GM13976 (cell line): ENCODE measurements around the gene TMEM108.

ENCODE experiments used
- DNase-seq: peaks from one replicate; pipeline ENCODE4 v3.0.0; 2012; ENCODE audit warnings: low spot score
- CTCF ChIP-seq: IDR thresholded peaks from 2 replicates; pipeline ENCODE4 v1.5.1; 2012; ENCODE audit warnings: borderline replicate concordance, mild to moderate bottlenecking; ENCODE audit not compliant: insufficient read depth; ENCODE audit errors: extremely low read depth, missing control alignments, control extremely low read depth
- in situ Hi-C: fragments of 300-500 bp; cut with MboI; formaldehyde crosslinking; loops from one replicate; pipeline ENCODE4 v1.12.0; 2022; ENCODE audit warnings: low sequenced_read_pairs, mixed read lengths, inconsistent platforms; ENCODE audit not compliant: unreplicated experiment

The TMEM108 gene

GRCh38 chr3:133292296-133292695 lies 254.1 kb downstream of the TMEM108 start:
- no peak for DNase-seq
- no peak for TF ChIP-seq CTCF
- in situ Hi-C loops: no loop called here

GRCh38 chr3:133293397-133294110 lies 255.4 kb downstream of the TMEM108 start:
- no peak for DNase-seq
- in situ Hi-C loops: no loop called here
- no peak for TF ChIP-seq CTCF

GRCh38 chr3:133294253-133294652 lies 256.1 kb downstream of the TMEM108 start:
- TF ChIP-seq CTCF: no peak
- no peak for DNase-seq
- in situ Hi-C loops: no loop called here

GRCh38 chr3:133295199-133295901 lies 257.2 kb downstream of the TMEM108 start:
- in situ Hi-C loops: no loop called here

GRCh38 chr3:133295944-133296917 lies 258.0 kb downstream of the TMEM108 start:
- in situ Hi-C loops: no loop called here

More at GRCh38 chr3:133295199-133295901, 257.2 kb downstream of the TMEM108 start:
- no peak for TF ChIP-seq CTCF
- peak; percentile 6 for DNase-seq

More at GRCh38 chr3:133295944-133296917, 258.0 kb downstream of the TMEM108 start:
- TF ChIP-seq CTCF: no peak
- DNase-seq: no peak
